HG03066 (cell line): Measurements from ENCODE around the gene HIPK2.

ENCODE experiments used
- ATAC-seq: cut with Tn5 transposase; IDR thresholded peaks from one replicate; pipeline ENCODE4 v1.9.1; 2021; ENCODE audit warnings: low read depth; ENCODE audit not compliant: unreplicated experiment

The HIPK2 gene

DNA sequence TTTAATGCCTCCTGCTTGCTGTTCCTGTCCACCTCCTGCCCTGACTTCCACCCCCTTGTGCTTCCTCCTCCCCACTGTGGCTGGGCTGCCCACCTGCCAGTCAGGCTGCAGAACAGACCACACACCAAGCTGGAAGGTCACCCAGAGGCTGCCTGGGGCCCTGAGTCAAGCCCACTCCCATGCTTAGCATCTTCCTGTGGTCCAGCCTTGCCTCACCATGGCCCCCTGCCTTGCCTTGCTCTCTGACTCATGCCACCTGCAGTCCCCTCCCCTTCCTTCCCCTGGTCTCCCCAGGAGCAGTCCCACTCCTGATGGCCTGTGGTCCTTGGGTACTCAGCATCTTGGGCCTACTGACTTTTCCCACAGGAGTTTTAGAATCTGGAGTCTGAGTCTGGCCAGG lies 252.0 kb downstream of the HIPK2 start:
- ATAC-seq: no peak

- ATAC-seq: no peak
Measured at GRCh38 chr7:139525239-139525638, 252.6 kb downstream of the HIPK2 start.

- ATAC-seq: no peak
Measured at GRCh38 chr7:139523968-139524815, 253.6 kb downstream of the HIPK2 start.

- no peak for ATAC-seq
Measured at GRCh38 chr7:139523199-139523941, 254.4 kb downstream of the HIPK2 start, which contains the start of gene CLEC2L. TSS of gene CLEC2L (plus strand) at chr7:139523685. CDS start at chr7:139523928, 243 bp downstream.

DNA sequence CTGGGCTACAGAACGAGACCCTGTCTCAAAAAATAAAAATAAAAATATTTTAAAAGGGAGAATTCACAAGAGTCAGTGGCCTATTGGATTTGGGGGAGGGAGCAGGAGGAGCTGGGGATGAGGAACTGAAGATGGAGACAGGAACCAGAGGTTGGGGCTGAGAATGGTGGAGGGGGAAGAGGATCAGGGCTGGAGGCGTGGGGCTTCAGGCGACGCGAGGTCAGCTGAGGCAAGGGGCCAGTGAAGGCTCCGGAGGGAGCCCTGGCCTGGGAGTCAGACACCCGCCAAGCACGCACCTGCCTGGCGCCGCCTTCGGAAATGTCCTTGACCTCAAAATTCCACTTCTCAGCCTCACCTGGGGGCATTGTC lies 255.0 kb downstream of the HIPK2 start:
- no peak for ATAC-seq

DNA sequence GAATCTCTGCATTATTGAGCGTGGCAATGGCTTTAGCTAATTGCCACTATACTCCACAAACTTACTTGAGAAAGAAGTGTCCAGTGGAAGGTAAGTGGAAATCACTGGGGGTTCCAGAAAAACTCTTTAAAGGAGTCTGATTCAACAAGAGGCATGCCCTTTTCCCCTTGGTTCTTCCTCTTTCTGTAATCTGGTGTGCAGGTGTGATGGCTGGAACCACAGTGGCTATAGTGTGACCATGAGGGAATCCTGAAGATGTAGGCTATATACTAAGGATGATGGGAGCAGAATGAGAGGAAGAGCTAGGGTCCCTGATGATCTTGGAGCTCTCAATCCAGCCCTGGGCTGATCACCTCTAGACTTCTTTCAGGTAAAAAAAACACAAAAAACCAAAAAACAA lies 256.4 kb downstream of the HIPK2 start:
- no peak for ATAC-seq

DNA sequence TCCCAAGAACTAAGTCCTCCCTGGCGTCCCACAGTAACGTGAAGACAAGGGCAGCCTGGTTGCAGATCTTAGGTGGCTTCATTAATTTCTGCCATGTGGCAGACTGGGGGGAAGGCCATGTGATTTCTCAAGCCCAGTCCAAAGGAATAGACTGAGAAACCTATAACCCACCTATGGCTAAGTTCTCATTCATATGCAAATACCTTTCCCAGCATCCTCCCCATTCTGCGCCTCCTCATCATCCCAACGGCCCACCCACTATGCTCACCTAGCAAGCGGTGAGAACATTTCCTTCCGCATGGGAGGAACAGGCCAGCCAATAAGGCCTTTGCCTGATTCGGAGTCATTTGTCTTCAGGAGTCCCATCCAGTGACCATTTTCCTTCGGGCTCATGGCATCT lies 262.5 kb downstream of the HIPK2 start:
- no peak for ATAC-seq
